Stimulated activated CD8-positive, alpha-beta memory T cell treated with anti-CD3 and anti-CD28 coated beads, Interleukin-7, amount 100 ng/mL, for 24 hours (primary cell): ENCODE measurements around the gene PAX8.

Experiments
- DNase-seq: peaks from one replicate; pipeline ENCODE4 v3.0.0-alpha.2; 2020; ENCODE audit warnings: low read depth

The PAX8 gene

DNA sequence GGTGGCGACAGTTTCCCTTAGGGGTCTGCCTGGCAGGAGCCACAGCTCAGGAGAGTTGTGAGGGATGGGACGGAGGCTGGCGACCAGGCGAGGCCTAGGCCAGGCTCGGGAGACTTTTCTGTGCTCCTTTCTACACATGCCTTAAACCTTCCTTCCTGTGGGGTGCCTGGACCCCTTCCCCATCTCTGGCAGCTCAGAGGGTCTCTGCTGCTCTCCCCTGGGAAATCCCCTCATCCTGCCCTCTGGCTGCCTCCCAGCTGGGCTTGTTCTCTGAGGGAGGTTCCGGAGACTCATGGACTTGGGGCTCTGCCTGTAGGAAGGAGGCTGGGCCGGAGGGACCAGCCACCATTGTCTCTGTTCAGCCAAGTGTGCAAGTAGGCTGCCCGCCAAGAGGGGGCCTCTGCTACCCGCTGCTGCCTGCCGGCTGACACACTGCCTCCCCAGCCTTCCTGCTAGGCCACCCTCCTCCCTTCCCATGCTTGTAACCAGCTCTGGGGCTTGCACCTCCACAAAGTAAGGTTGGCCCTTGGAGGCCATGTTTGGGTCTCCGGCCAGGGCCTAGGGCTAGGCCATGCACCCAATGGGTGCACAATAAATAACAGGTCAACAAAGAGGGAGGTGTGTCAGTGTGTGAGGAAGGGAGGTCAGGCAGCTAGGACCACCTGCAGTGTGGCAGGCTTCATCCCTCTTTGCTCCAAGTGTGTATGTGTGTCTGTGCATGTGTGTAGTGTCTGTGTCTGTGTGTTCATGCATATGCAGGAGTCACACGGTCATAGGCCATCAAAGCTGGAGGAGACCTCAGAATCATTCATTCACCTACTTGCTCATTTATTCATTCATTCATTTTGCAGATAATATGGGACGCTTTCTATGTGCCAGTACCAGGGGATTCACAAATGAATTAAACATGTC lies 76.2 kb downstream of the PAX8 start:
- no peak for DNase-seq

DNA sequence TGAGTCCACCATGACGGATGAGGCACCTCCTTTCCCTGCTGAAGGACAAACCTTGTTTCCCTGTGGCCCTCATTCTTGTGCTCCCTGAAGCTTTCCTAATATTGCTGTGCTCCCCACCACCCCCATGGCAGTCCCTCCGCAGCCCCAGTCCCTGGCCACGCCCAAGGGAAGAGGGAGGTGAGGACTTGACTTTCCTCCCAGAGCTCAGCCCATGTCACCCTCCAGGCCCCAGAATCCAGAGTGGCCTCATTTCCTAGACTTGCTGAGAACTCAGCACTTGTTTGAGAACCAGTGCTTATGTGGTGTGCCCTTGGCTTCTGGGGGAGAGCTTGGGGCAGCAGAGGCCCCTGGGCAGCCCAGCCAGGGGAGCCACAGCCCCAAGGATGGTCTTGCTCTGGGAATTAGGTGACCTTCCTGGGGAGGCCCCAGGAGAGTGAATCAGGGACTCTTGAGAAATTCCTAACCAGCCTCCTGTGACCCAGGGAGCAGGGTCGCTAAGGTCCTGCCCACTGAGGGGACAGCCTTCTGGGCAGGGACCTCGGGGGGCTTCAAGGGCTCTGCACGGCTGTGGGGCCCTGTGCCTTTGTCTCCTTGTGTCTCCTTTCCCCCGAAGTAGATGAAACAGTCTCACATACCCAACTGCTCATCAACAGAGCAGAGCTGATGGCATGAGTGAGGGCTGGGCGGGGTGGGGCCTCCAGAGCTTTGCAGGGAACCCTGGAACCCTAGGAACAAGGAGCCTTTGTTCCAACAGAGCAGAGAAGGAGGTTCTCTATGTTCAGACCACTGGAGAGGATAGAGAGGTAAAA lies 77.0 kb downstream of the PAX8 start:
- no peak for DNase-seq

DNA sequence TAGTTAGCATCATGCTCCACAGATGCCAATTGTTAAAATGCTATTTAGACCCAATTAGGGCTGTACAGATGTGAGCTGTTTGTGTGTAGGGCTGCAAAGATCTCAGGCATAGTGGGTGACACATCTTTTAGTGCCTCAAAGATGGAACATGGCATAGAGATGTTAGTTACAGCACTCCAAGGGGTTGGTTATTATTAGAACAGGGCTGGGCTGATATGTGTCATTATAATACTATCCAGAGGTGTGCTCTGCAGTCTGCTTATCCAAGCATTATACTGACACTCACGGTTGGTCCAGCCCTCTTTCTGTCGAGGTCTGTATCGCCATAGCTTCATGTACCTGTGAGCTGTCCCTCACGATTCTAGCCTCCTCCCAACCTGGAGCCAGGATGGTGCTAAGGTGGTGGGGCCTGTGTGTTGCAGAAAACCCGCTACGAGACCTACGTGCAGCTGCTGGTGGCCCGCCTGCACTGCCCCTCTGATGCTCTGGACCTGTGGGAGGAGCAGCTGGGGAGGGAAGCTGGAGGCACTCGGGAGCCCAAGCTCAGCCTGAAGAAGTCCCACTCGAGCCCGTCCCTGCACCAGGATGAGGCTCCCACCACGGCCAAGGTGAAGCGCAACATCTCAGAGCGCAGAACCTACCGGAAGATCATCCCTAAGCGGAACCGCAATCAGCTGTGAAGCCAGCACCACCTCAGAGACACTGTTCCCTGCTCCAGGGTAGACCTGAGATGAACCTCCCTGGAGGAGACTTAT lies 77.8 kb downstream of the PAX8 start:
- DNase-seq = no peak

DNA sequence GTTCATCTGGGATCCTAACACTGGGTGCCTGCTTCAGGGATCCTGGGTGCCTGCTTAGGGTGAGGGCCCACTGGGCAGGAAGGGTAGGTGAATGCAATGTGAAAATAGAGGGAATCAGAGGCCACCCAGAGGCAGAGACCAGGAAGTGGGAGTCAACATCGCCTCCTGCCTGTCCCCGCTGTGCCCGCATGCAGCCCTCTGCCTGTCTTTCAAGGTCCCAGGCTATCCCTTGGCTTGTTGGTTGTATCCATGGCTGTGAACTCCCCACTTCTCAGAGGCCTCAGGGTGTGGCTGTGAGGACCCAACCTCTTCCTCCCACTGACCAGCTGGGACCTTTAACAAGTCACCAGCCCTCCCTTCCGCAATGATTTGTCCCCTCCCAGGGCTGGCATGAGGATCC lies 78.5 kb downstream of the PAX8 start:
- DNase-seq = no peak

DNA sequence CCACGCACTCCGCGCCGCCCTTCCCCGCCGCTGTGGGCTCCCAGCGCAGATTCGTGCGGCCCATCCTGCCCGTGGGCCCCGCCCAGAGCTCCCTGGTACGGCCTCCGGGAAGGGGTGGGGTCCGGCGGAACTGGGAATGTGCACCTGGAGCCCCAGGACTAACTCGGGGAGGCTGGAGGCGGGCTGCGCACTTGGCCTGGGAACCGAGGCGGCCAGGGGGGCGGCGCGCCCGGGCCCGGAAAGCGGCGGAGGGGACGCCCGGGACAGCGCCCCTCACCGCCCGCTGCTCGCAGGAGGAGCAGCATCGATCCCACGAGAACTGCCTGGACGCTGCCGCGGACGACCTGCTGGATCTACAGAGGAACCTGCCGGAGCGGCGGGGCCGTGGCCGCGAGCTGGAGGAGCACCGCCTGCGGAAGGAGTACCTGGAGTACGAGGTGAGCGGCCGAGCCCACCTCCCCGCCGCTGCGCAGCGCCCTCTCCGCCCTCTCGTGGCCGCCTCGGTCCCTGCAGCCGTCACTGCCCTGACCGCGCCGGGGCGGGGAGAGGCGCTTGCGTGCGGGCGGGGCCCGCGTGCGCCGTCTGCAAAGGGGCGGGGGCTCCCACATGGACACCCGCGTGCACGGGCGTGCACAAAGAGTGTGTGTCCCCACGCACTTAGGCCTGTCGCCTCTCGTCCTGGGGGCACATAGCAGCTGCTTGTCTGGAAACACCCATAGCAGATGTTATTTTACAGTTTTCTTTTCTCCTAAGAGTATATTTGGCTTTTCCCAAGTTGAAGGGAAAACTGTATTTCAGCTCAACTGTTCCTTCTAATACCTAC lies 79.7 kb downstream of the PAX8 start:
- DNase-seq = peak; percentile 63

DNA sequence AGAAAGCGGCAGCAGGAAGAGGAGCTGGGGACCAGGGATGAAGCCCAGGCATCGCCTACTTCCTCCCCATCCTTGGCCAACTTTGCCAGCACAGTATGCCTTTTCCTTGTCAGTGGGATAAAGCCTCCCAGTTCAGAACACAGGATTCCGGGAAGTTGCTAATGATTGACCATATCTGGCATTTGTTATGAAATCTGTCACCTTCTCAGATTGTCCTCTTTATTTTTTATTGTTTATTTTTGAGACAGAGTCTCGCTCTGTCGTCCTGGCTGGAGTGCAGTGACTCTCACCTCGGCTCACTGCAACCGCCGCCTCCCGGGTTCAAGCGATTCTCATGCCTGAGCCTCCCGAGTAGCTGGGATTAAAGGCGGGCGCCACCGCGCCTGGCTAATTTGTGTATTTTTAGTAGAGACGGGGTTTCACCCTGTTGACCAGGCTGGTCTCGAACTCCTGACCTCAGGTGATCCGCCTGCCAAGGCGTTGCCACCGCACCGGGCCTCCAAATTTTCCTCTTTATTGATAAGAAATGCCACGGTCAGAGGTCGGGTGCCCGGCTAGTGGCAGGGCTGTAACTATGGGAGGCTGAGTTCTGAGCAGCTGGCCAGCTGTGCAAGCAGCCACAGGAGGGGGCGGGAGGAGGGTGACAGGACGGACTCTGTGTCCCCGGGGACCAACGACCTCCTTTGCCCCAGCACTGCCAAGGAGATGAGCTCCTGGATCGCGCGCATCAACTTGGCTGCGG lies 80.5 kb downstream of the PAX8 start:
- DNase-seq = no peak

DNA sequence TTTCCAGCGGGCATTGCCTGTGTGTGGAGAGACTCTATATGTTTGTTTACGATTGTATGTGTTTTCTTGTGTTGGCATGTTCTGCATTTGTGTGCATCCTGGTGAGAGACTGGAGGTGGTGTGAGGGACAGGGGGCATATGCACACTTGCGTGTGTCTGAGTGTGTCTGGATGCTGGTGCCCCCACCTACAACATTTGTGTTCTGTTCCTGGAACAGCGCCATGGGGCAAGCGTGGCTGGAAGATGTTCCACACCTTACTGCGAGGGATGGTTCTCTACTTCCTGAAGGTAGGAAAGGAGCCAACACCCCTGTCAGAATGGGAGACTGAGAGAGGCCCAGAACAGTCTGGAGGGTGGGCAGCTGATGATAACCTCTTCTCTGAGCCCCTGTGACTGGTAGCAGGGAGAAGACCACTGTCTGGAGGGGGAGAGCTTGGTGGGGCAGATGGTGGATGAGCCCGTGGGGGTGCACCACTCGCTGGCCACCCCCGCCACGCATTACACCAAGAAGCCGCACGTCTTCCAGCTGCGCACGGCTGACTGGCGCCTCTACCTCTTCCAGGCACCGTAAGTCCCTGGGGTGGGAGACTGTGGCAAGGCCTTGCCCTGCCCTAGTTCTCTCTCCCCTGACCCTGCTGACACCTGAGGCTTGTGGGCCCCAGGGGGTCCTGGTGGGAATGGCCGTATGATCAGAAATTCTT lies 81.2 kb downstream of the PAX8 start:
- no peak for DNase-seq

DNA sequence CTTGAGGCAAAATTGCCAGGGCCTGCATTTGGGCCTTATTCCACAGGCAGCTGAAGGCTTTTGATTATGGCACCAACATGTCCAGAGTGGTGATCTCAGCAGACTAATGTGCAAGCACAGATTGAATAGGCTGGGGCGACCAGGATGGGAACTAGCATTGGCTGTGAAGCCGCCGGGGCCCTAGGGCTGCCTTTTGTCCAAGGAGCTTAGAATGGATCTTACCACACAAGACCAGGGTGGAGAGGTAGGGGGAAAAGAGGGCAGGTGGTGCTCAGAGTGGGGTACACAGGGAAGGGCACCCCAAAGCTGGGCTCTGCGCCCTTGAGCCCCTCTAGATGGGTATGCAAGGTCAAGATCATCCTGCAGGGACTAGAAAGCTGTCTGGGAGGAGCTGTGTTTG lies 81.9 kb downstream of the PAX8 start:
- no peak for DNase-seq

DNA sequence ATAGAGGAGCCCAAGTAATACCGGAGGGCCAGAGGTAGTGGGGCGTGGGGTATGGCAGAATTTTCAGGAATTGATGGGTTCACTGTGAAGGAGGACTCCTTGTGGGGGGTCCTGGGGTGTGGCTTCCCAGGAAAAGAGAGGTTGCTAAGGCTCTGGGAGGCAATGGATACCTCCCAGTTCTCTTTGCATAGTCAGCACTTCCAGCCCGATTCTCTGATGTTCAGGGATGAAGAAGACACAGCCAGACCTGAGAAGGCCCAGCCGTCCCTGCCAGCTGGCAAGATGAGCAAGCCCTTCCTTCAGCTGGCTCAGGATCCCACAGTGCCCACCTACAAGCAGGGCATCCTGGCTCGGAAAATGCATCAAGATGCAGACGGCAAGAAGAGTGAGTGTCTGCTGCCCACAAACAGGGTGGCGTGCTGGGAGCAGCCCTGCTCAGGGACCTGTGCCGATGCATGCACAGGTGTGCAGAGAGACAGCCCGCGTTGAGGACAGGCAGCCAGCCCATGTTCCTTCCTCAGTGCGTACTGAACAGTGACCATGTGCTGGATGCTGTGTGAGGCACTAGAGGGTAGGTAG lies 82.7 kb downstream of the PAX8 start:
- no peak for DNase-seq

DNA sequence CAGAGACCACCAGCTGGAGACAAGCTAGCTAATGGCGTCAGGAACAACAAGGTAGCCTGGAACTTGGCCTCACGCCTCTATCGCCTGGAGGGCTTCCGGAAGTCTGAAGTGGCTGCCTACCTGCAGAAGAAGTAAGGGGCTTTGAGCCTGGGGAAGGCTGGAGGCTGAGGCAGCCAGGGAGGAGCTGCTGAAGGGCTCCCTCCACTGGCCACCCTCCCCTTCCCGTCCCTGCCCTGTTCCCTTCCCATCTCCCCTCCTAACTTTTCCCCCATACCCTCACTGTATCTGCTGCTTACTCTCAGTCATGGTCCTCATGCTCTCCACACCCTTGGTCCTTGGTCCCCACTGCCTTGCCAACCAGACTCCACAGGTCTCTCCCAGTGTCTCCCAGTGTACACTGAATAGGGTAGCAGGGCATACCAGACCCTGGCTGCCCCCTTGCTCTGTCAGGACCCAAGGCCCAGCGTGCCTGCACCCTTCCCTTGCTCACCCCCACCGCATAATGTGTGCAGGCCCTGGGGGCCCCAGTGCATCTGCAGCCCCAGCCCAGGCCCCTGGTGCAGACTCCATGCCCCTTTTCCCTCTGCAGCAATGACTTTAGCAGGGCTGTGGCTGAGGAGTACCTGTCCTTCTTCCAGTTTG lies 86.1 kb downstream of the PAX8 start:
- no peak for DNase-seq

DNA sequence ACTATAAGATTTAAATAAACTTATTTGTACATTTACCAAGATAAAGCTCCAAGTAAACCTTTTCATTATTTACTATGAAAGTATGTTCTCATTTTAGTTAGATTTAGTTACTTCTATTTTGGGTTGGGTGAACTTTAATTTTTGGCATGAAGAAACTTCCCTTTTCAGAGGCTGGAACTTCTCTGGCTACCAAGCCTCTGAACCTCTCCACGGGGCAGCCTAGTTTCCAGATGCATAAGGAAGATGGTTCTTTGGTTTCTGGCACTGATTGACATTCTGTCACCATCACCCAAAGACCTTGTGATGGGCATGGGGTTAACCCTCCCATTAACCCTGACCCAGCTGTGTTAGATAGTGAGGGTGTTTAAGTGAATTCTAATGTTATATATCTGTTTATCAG lies 87.8 kb downstream of the PAX8 start:
- DNase-seq = no peak

DNA sequence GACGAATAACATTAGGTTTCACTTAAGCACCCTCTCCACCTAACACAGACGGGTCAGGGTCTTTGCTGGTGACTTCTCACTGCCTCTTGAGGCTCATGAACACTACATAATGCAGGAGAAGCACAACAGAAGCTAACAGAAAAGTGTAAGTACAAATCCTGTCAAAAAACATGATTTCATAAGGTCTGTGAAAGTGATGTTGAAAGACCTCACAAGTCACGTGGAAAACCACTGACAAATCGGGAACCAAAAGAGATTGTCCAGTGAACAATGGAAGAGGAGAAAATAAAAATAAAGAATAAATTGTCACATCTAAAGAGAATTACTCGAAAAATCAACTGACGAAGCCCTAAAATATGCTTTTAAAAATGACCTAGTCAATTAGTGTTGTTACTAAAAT lies 91.0 kb downstream of the PAX8 start:
- no peak for DNase-seq

DNA sequence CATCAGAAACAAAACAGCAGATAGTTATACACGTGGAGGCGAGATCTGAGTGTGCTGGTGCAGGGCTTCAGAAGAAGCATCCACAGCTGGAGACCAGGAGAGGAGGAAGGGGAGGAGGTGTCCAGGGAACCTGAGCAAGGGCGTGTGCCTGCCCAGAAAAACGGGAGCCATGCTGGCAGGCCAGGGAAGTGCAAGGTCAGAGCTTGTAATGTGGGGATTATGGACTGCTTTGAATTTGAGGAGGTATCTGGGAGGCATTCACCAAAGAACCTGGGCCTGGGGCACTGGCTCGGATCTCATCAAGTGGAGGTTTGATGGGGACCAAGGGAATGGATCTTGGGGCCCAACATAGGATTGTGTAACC lies 92.3 kb downstream of the PAX8 start:
- no peak for DNase-seq

DNA sequence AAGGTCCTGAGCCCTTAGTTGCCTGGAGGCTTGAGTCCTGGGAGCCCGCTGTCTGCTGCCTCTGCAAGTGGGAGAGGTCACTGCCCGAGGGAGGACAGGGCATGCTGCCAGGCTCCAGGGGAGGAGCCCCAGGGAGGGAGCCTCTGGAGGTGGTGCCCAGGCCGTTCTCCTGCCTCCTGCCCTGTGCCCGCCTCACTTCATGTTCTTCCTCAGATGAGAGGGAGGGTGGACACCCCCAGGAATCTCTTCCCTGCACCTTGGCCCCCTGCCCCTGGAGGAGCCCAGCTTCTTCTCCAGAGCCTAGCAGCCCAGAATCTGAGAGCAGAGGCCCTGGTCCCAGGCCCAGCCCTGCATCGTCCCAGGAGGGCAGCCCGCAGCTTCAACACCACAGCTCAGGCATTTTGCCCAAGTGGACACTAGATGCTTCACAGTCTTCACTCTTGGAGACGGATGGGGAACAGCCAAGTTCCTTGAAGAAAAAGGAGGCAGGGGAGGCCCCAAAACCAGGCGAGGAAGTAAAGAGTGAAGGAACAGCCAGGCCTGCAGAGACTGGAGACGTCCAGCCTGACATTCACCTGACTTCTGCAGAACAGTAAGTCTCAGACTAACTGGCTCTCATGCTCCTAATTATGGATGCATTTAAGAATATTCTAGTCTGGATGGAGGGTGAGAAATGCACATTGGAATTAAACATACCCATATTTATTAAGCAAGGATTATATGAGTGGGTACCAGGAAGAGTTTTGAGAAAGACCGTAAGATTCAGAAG lies 92.9 kb downstream of the PAX8 start:
- DNase-seq = no peak

DNA sequence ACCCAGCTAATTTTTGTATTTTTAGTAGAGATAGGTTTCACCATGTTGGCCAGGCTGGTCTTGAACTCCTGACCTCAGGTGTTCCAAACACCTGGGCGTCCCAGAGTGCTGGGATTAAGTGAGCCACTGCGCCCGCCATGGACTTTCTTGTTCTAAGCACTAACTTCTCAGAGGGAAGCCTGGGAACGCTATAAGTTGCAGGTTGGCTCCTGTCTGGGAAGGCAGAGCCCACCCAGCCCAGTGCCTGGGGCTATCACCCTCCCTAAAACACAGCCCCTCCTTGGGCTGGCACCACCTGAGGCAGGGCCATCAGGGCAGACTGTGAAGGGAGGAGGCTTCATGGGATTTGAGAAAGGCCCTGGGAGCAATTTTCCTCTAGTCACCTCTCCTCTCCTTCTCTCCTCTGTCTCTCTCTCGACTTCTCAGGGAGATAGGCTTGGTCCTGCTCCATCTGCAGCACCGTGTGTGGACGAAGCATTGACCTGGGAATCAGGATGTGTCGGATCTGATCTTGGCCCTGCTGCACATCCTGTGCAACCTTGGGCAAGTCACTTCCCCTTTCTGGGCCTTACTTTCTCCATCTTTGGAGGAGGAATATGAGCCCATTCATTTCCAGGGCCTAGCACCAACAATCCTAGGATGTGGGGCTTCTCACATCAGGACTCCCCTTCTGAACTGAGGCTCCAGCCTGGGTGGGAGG lies 94.0 kb downstream of the PAX8 start:
- DNase-seq = no peak

DNA sequence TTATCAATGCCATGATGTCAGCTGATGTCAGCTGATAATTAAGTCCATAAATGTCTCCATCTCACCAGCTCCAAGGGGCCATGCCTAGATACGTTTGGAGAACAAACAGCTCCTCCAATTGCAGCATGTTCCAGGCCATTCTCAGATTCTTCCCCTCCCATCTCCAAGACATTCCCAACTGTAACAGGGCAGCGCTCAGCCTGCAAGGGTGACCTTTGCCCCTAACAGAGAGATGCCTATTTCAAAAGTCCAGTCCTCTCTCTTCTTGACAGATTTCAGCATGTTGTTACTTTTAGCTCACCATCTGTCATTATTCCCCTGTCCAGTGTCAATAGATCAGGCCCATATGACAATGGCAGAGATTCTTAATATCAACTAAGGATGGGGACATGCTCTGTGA lies 95.0 kb downstream of the PAX8 start:
- no peak for DNase-seq

DNA sequence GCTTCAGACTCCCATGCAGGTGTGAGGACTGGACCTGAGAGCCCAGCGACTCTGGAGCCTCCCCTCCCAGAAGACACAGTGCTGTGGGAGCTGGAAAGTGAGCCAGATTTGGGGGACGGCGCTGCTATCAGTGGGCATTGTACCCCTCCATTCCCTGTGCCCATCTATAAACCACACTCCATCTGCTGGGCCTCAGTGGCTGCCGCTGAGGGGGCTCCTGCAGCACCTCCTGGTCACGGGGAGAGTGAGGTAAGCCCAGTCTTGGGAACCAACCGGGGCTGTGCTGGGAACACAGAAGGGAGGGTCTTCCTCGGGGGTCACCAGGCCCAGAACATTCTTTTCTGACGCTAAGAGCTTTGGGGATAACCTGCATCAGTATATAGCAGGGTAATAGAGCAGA lies 95.5 kb downstream of the PAX8 start:
- no peak for DNase-seq
